HG03066 (cell line): ENCODE measurements around the gene CENPX.
"Not testable (repeated sequence)": the region's sequence is repeated elsewhere in the genome, so short reads cannot be mapped to it uniquely, and the experiment has no call there.

Source experiments
- ATAC-seq: cut with Tn5 transposase; IDR thresholded peaks from one replicate; pipeline ENCODE4 v1.9.1; 2021; ENCODE audit warnings: low read depth; ENCODE audit not compliant: unreplicated experiment

CENPX gene

GRCh38 chr17:82041144-82041814 lies 18.6 kb upstream of the CENPX start:
- ATAC-seq = no peak

DNA sequence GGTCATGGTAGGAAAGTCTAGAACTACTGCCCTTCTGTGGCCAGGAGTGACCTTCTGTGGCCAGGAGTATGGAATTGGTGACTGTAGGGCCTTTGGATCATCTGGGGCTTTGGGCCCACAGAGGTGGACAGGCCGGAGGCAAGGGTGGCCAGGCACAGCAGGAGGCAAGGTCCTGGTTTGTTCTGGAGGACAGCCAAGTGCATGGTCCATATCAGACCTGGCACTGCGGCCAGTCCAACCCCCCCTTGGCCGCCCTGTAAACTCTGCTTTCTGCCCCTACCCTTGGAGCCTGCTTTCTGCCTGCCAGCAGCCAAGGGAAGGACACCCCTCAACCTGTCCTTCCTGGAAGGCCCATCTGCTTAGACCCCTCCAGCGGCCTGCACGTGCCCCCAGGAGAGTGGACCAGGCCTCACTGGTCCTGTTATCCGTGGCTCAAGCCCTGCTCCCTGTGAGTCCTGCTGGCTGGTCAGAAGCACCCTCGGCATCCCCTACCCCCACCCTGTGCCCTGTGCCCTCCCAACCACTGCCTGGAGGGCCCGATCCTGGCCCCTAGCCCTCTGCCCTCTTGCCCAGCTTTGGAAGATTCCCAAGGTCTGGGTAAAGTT lies 17.1 kb upstream of the CENPX start:
- no peak for ATAC-seq

GRCh38 chr17:82038796-82039409 lies 16.2 kb upstream of the CENPX start:
- not testable (repeated sequence) for ATAC-seq

- ATAC-seq = no peak
Observed at GRCh38 chr17:82037889-82038195, 15.2 kb upstream of the CENPX start.

- peak; percentile 85 for ATAC-seq
Observed at GRCh38 chr17:82037092-82037888, 14.6 kb upstream of the CENPX start, which contains the start of gene DCXR. Gene DCXR (minus strand): TSS chr17:82037697. CDS start chr17:82037682, 15 bp downstream.

DNA sequence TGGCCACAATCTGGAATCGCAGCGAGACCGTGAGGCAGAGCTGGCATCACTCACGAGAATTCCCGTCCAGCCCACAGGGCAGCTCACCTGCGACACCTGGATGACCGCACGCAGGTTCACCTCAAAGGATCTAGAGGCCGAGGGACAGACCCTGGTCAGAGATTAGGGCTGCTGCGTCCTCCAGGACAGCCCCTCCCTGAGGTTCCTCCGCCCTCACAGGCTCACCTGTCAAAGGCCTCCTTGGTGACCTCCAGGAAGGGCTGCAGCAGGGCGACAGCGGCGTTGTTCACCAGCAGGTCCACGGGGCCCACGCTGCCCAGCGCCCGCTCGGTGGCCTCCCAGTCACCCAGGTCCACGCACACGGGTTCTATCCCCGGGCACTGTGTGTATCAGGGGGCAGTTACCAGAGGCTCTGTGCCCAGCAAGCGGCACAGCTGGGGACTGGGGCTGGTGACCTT lies 14.0 kb upstream of the CENPX start:
- ATAC-seq = no peak

- no peak for ATAC-seq
Observed at GRCh38 chr17:82035956-82036633, 13.4 kb upstream of the CENPX start.

DNA sequence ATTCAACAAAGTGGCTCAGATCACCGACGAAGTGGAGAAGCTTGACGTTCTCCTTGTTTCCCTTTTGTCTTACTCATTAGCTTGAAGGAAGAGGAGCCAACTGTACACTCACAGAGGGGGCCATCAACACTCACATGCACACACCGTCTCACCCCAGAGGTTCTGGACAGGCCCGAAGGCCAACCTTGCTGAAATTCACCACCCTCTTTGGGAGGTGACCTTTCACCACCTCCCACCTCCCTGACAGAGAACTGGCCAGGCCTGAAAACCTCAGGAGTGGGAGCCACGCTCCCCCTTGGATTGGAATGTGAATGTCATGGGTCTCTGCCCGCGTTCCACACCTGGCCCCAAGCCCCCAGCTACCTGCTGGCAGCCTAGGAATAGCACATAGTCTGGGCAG lies 12.8 kb upstream of the CENPX start:
- no peak for ATAC-seq

DNA sequence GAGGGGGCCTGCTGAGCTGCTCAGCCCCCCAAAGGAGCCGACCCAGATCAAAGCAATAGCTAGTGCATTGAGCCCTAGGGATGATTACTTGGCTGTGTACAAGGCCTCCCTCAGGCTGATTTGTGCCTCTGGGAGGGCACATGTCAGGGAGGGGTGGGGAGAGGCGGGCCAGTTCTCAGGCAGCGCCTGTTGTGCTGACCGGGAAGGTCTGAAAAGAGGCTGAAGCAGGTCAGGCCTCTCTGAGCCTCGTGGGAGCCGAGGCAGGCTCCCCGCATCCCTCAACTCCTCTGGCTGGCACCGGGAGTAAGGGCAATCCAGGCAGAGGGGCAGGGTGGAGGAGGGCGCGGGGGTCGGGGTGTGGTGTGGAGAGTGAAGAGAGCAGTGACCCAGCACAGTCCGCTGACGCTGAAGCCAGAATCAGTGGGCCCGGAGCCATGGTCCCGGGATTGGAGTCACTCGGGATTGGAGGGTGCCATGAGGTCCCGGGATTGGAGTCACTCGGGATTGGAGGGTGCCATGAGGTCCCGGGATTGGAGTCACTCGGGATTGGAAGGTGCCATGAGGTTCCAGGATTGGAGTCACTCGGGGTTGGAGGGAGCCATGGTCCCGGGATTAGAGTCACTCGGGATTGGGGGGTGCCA lies 11.8 kb upstream of the CENPX start:
- ATAC-seq = no peak

DNA sequence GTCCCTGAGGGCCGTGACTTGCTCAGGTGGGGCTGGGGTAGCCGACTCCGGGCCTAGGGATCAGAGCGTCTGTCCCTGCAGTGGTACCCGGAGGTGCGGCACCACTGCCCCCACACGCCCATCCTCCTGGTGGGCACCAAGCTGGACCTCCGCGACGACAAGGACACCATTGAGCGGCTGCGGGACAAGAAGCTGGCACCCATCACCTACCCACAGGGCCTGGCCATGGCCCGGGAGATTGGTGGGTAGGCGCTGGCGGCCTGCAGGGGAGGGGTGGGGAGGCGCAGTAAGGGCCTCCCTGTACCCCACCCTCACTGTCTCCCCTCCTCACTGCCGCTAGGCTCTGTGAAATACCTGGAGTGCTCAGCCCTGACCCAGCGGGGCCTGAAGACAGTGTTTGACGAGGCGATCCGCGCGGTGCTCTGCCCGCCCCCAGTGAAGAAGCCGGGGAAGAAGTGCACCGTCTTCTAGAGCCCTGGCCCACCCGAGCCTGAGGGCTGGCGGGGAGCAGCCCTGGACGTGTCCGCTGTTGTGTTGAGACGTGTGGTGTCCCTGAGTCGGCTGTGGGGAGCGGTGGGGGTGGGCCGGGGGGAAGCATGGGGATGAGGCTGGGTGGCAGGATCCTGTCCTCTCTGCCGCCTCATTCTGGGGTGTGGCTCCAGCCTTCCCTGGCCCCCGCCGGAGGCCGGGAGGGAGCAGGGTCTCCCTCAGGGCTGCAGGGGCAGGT lies 10.8 kb upstream of the CENPX start:
- no peak for ATAC-seq

DNA sequence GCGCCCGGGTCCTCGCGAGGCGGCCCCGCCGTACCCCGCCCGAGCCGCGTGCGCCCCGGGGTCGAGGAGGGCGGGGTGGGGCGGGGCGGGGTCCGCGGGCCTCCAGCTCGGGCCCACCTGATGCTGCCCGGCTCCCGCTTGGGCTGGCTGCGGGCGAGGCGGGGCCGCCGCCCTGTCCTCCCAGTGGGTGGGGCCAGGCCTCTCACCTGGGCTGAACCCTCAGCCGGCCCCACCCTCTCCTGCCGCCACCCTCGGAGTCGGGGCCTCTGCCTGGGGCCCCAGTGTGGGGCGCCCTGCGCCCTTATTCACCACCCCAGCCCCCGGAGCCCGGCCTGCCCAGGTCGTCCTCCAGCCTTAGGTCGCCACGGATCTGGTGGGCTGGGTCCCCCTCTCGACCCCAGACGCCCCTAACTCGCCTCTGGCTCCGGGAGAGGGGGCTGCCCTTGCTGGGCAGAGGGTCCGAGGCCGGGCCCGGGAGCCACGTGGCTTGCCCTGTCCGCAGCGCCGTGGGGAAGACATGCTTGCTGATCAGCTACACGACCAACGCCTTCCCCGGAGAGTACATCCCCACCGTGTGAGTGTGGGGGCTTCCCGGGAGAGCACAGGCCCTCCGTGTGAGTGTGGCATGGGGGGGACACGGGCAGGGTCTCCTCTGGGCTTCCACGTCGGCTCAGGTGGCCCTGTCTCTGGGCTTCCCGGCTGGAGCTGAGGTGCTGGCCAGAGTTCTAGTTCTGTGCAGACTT lies 9.4 kb upstream of the CENPX start:
- no peak for ATAC-seq

GRCh38 chr17:82031303-82031884 lies 8.7 kb upstream of the CENPX start, which contains the start of gene RAC3:
Gene RAC3 (plus strand): TSS chr17:82031678. CDS start chr17:82031762, 84 bp downstream.
- no peak for ATAC-seq

DNA sequence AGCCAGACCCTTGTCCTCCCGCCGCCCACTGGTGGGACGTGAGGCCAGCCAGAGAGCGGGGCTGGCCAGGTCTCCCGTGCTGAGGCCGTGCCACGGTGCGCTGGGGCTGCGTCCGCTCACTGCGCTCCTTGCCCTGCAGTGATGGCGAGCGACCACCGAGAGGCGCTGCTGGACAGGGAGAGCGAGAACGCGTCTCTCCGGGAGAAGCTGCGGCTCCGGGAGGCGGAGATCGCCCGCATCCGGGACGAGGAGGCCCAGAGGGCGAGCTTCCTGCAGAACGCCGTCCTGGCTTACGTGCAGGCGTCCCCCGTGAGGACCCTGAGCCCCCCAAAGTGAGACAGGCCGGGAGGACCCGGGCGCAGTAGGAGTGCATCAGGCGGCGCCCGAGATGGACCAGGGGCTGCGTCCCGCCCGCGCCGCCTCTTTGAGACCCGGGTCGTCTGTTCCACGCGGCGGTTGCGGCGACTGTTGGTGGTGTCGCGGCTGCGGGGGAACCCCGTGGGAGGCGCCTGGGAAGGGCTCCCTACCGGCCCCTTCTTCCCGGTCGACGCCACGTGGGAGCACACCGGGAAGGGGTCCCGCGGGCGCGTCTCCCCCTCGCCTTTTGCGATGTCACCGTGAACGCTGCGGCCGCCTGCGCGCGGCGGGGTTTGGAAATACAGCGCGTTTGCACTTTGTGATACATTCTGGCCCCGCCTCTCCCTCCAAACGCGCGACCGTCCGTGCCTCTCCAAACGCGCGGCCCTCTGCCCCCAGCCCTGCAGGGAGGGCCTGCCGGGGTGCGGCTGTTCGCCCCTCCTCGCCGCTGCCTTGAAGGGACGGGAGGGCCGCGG lies 8.0 kb upstream of the CENPX start:
- no peak for ATAC-seq

- no peak for ATAC-seq
Observed at GRCh38 chr17:82029990-82030469, 7.4 kb upstream of the CENPX start.

GRCh38 chr17:82029391-82029790 lies 6.7 kb upstream of the CENPX start:
- no peak for ATAC-seq

DNA sequence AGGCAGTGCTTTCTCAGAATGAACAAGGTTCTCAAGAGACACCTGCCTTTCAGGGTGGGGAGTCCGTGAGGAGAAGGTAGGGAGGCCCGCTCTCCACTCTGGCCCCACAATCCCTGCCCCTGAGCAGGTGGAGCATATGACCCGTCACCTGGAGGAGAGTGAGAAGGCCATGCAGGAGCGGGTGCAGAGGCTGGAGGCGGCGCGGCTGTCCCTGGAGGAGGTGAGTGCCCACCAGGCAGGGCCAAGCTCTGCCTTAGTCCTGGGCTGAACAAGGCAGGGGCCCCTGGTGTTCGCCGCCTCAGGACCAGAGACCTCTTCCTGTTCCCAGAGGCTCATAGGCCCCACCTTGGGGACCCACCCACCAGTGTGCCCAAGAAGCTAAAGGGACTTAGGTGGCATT lies 6.3 kb upstream of the CENPX start:
- ATAC-seq = no peak

- no peak for ATAC-seq
Observed at GRCh38 chr17:82028246-82028645, 5.6 kb upstream of the CENPX start.
